ENCODE results near the gene TBCD. TPM values are rescaled to one million over a fixed set of nuclear protein-coding genes. Genes with fewer than 3 reads are reported as not detected.

TBCD gene
- total RNA-seq, 2 experiments from 2014 or later = 77.8 to 85.8 TPM

GRCh38 chr17:82947051-82947991 is 195.5 kb downstream of the TBCD start:
- TF ChIP-seq CTCF (IDR thresholded peaks at IDR 0.05) = no peak
- POLR2A ChIA-PET = no interaction called here
- CTCF ChIA-PET = no interaction called here
- no peaks in the 10 kb centered on the region for H3K27me3 Mint-ChIP-seq
- peaks cover 59% of the 10 kb centered on the region for H3K36me3 Mint-ChIP-seq (ENCODE audit: low read depth)
- no peak overlapping the region for H3K27ac Mint-ChIP-seq
- no peak overlapping the region for H3K4me3 Mint-ChIP-seq
- ATAC-seq (no peak), DNase-seq (no peak)
- intact Hi-C loops (cut with micrococcal nuclease) = no loop called here
- H3K9me3 Mint-ChIP-seq = peaks cover 26% of the 10 kb centered on the region
- no peaks in the 10 kb centered on the region for H3K4me1 Mint-ChIP-seq (ENCODE audit: low read depth)

GRCh38 chr17:82948081-82948511 is 196.2 kb downstream of the TBCD start:
- ChIA-PET POLR2A (no interaction called here), CTCF (no interaction called here)
- Mint-ChIP-seq H3K36me3 (ENCODE audit: low read depth) (peaks cover 58% of the 10 kb centered on the region), H3K4me1 (ENCODE audit: low read depth) (no peaks in the 10 kb centered on the region), H3K4me3 (no peak overlapping the region), H3K9me3 (peaks cover 32% of the 10 kb centered on the region), H3K27ac (no peak overlapping the region), H3K27me3 (no peaks in the 10 kb centered on the region)
- intact Hi-C loops (cut with micrococcal nuclease) = no loop called here
- no peak for TF ChIP-seq CTCF (IDR thresholded peaks at IDR 0.05)
- ATAC-seq (no peak), DNase-seq (no peak)

GRCh38 chr17:82948957-82949356 is 197.1 kb downstream of the TBCD start:
- Mint-ChIP-seq H3K27ac (no peak overlapping the region), H3K4me1 (ENCODE audit: low read depth) (no peaks in the 10 kb centered on the region), H3K27me3 (no peaks in the 10 kb centered on the region), H3K36me3 (ENCODE audit: low read depth) (peaks cover 53% of the 10 kb centered on the region), H3K9me3 (peaks cover 31% of the 10 kb centered on the region), H3K4me3 (no peak overlapping the region)
- no peak for TF ChIP-seq CTCF (IDR thresholded peaks at IDR 0.05)
- intact Hi-C loops (cut with micrococcal nuclease) = no loop called here
- ChIA-PET POLR2A (no interaction called here), CTCF (no interaction called here)
- DNase-seq (no peak), ATAC-seq (no peak)

GRCh38 chr17:82949361-82949760 is 197.5 kb downstream of the TBCD start:
- no peak overlapping the region for H3K4me3 Mint-ChIP-seq
- H3K9me3 Mint-ChIP-seq = peaks cover 30% of the 10 kb centered on the region
- no peak overlapping the region for H3K27ac Mint-ChIP-seq
- ATAC-seq = no peak
- H3K4me1 Mint-ChIP-seq (ENCODE audit: low read depth) = no peaks in the 10 kb centered on the region
- intact Hi-C loops (cut with micrococcal nuclease) = no loop called here
- ChIA-PET CTCF (no interaction called here), POLR2A (no interaction called here)
- peaks cover 53% of the 10 kb centered on the region for H3K36me3 Mint-ChIP-seq (ENCODE audit: low read depth)
- no peak for DNase-seq
- no peaks in the 10 kb centered on the region for H3K27me3 Mint-ChIP-seq
- no peak for TF ChIP-seq CTCF (IDR thresholded peaks at IDR 0.05)

GRCh38 chr17:82949984-82950383 is 198.1 kb downstream of the TBCD start:
- ATAC-seq (no peak), DNase-seq (no peak)
- POLR2A ChIA-PET = no interaction called here
- Mint-ChIP-seq H3K4me3 (no peak overlapping the region), H3K36me3 (ENCODE audit: low read depth) (peaks cover 53% of the 10 kb centered on the region), H3K27me3 (no peaks in the 10 kb centered on the region), H3K9me3 (peaks cover 30% of the 10 kb centered on the region), H3K27ac (no peak overlapping the region), H3K4me1 (ENCODE audit: low read depth) (no peaks in the 10 kb centered on the region)
- CTCF ChIA-PET = no interaction called here
- TF ChIP-seq CTCF (IDR thresholded peaks at IDR 0.05) = no peak
- intact Hi-C loops (cut with micrococcal nuclease) = no loop called here

Data from activated CD8-positive, alpha-beta T cell treated with anti-CD3 and anti-CD28 coated beads for 36 hours (primary cell).